LHCN-M2 (cell line): Measurements from ENCODE around the gene GOLGA6A. TPM values are rescaled to one million over a fixed set of nuclear protein-coding genes. Genes with fewer than 3 reads are reported as not detected.
"Not testable (repeated sequence)": the region's sequence is repeated elsewhere in the genome, so short reads cannot be mapped to it uniquely, and the experiment has no call there.

Experiments used
- DNase-seq: peaks from one replicate; pipeline ENCODE4 v3.0.0-alpha.2; 2012; ENCODE audit warnings: low read depth
- total RNA-seq: library from RNA; depleted of rRNA; stranded (reverse); fragments of >200 nt; gene quantifications from 2 replicates; pipeline ENCODE4 v1.2.3, GENCODE V29; 2014

Gene GOLGA6A
- total RNA-seq, 1 experiment from 2014 or later = not detected

DNA sequence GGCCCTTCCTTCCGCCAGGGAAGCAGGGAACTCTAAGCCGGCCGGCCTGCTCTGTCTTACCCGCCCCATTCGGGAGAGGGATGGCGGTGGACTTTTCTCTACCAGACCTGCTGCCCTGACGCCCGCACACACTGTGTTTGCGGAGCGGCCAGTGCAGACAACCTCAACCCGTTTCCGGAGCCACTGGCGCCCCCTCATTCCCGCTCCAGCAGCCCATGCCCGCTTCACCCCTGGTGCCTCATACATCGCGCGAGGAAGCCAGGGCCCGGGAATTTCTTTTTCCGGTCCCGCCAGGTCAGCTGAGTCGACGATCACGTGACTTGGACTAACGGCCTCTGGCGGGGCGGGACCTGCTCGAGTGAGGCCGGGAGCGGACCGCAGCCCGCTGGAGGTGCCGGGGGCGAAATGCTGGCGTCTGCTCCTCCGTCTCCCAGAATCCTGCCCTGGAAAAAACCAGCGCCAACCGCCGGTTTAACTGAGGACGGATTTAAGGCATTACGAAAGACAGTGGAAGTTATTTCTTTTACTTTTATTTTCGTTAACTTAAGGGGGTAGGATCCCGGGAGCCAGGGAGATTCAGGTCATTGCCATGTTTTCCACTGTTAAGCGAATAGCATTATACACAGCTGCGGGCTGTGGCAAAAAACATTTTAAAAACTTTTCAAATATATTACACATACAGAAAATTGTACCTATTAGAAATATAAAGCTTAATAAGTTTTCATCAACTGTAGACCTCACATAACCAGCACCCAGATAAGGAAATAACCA lies 17.8 kb upstream of the GOLGA6A start:
- DNase-seq = peak; percentile 85

DNA sequence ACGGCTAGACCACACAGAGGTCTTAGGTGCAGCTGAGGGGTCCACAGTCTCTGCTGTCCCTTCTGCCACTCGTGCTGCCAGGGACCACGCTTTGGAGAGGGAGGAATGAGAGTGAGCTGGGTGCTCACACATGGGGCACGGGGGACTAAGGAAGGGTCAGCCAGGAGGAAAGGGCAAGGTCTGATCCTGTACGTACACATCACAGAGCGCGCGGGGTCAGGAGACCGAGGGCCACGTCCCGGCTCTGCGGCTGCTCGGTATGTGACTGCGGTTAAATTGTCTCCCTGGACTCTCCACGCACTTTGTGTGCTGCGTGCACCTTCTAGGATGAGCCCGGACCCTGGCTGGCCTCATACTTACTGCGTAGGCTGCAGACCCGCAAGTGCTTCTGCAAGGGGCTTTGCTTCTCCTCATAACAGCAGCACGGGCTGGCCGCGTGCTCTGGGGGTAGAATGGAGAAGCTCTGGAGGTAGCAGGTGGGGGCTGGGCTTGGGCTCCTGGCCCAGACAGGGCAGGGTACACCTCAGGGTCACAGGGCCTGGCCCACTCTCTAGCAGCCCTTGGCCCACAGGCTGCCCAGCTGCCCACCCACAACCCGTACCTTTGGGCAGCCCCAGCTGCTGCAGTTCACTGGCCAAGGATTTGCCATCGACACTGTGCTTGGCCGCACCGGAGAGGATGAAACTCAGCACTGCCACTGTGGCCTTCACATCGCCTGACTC lies 14.6 kb upstream of the GOLGA6A start:
- not testable (repeated sequence) for DNase-seq

- DNase-seq = not testable (repeated sequence)
Observed at GRCh38 chr15:74095610-74096009, 13.3 kb upstream of the GOLGA6A start.

- not testable (repeated sequence) for DNase-seq
Observed at GRCh38 chr15:74094567-74094966, 12.2 kb upstream of the GOLGA6A start.

- DNase-seq = not testable (repeated sequence)
Observed at GRCh38 chr15:74075781-74076180, 6.6 kb downstream of the GOLGA6A start.

DNA sequence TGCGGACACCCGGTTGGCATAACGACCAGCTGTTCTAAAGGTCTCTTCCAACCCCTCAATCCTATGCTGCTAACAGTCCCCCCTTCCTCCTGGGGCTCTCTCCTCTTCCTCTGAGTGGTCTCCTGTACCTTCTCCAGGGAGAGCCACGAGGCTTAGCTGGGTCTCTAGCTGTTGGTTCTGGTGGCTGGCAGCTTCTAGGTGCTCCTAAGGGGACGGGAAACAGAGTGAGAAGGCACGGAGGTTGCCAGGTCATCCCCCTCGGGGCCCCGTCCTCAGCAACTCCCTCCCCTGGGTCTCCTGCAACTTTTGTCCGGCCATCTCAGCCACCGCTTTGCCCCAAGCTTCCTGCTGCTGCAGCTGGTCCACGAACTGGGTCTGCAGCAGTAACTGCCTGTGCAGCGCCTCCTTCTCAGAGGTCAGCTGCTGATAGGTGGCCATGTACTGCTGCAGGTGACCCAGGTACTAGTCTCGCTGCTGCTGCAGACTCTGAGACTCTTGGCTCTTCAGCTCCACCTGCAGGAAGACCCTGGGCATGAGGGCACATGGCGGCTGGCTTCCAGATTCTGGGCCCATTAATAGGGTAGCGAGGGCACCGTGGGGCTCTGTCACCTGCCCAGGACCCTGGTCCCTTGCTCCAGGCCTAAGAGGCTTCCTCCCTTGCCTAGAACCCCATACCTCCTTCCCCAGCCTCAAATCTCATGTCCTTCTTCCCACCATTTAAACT lies 9.6 kb downstream of the GOLGA6A start:
- not testable (repeated sequence) for DNase-seq

DNA sequence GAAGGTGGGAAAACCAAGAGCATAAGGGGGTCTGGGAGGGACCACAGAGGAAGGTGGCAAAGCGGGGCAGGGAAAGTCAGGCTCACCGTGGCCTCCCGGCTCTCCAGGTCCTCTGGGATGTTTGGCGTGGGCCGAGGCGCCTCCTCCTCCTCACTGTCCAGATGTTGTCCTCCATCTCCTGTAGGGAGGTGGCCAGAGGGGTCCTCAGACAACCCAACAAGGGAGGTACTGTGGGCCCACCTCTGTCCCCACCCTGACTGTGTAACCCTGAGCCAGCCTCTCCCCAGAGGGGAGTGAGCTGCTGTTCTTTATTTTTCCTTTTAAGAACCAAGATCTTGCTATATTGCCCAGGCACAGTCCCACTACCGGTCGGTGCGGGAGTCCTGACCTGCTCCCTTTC lies 10.2 kb downstream of the GOLGA6A start:
- DNase-seq = not testable (repeated sequence)

DNA sequence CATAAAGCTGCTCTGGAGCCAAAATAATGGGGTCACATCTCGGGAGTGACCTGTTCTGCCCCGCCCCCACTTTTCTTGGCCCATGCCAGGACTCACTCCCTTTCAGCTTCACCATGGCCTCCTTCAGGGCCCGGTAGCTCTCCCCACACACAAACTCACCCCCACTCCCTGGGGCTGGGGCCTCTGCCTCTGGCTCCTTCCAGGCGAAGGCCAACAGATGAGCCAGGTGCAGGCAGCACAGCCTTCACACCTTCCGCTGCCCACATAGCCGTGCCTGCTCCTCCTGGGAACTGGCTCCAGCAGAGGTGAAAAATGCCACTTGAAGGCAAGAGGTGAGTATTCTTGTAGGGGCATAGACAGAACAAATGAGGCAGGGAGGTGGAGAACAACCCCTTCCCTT lies 10.7 kb downstream of the GOLGA6A start:
- not testable (repeated sequence) for DNase-seq

GRCh38 chr15:74065684-74066411 lies 16.5 kb downstream of the GOLGA6A start:
- not testable (repeated sequence) for DNase-seq

DNA sequence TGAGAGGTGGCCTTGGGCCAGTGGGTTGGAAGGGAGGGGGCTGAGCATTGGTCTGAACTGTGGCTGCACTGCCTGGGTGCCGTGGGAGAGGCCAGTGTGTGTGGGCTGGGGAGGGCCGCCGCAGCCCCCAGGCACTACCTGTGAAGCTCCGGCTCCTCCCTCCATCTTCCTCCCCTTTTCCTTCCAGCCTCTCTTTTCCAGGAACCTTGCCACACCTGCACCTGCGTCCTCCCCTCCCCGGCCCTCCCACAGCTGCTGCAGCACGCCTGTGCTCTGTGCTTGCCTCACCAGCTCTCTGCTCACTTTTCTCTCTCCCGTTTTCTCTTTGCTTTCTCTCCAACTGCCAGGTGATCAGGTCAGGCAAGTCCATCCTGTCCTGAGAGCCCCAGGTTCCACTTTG lies 17.5 kb downstream of the GOLGA6A start:
- DNase-seq = not testable (repeated sequence)

- DNase-seq = not testable (repeated sequence)
Observed at GRCh38 chr15:74064183-74064582, 18.2 kb downstream of the GOLGA6A start.

- DNase-seq = not testable (repeated sequence)
Observed at GRCh38 chr15:74063425-74064146, 18.8 kb downstream of the GOLGA6A start.

DNA sequence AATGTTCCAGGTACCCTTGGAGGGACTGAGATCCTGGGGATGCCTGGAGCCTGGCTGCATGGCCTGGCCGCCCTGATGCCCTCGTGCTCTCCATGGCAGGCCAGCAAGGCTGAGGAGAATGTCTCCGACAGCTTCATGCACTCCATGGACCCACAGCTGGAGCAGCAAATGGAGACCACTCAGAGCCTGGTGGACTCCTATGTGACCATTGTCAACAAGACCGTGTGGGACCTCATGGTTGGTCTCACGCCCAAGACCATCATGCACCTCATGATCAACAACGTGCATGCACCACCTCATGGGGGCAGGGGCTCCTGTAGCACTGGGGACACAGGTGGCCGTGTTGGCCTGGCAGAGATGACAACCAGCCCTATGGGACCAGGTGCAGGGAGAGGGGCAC lies 19.7 kb downstream of the GOLGA6A start:
- DNase-seq = no peak

DNA sequence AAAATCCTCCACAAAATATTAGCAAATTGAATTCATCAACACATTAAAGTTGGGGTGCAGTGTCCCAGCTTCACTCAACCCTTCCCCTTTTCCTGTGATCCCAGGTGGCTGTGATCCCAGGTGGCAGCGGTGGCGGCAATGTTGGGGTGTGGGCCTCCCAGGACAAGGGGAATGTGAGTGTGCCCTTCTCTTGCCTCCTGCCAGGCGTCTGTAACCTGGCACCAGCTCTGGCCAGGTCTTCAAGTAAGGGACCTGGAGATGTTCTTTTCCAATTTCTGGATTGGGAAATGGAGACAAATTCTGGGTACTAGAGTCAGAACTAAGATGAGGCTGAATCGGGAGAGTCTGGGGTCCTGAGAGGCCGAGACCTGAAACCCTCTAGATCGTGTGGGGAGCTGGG lies 20.1 kb downstream of the GOLGA6A start:
- no peak for DNase-seq

DNA sequence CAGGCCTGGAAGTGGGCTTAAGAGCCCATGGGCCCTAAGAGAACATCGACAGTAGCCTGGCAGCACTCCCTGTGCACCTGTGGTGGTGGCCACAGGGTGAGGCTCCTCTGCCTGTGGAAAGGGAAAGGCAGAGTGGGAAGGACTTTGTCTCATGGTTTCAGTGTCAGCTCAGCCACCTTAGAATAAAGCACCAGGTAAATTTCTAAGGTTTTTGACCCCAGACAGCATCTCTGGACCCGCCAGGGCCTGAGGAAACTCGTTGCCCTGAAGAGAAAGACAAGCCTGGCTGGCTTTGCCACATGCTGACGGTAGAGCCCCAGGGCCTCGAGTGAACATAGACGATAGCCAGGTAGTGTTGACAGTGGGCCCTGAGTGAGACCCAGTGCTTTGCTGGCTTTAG lies 22.1 kb downstream of the GOLGA6A start:
- no peak for DNase-seq

DNA sequence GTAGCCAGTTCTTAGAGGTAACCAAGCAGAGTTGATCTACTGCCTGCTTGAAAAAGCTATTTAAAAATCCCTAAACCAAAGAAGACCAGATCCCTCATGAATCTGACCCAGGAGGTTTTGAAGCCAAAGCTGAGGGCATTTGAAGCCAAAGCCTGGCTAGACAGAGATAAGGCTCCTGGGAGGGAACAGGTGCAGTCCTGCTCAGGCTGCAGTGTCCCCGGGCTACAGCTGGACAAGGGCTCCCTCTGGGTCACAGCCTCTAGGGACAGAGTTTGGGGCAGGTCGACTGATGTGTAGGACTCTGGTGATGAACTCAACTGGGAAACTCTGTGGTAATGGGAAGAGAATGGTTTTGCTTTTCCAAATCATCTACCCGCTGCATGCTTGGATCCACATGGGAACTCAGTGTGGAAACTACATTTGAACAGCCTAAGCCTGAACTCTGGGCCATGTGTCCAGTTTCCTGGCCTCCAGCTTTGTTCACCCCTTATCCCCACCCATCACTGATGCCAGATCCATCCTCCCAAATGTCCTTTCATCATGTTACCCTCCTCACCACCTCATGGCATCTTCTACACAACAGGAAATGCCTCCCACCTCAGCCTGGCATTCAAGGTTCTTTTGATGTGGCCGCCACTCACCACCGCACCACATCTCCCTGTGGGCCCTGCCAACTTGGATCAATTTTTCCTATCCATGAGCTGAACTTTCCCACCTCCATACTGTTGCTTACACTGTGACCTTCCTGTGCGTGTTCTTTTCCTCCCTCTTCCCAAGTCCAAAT lies 23.1 kb downstream of the GOLGA6A start:
- DNase-seq = not testable (repeated sequence)

DNA sequence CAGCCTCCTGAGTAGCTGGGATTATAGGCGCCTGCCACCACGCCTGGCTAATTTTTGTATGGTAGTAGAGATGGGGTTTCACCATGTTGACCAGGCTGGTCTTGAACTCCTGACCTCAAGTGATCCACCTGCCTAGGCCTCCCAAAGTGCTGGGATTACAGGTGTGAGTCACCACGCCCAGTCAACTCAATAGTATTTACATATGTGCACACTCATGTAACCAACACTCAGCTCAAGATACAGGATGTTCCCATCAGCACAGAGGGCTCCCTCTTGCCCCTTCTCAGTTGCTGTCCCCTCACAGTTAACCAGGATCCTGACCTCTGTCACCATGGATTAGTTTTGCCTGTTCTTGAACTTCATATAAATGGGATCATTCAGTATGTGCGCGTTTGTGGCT lies 26.0 kb downstream of the GOLGA6A start:
- not testable (repeated sequence) for DNase-seq

DNA sequence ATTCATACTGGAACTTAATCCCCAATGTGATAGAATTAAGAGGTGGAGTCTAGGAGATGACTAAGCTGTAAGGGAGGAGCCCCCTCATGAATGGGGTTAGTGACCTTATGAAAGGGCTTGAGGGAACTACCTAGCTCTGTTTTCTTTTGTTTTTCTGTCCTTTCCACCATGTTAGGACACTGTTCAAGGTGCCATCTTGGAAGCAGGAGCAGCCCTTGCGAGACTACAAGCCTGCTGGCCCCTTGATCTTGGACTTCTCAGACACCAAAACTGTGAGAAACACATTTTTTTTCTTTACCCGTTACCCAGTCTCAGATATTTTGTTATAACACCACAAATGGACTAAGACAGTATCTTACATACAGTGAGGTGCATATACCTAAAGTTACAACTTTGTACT lies 26.5 kb downstream of the GOLGA6A start:
- no peak for DNase-seq

GRCh38 chr15:74053941-74054529 lies 28.3 kb downstream of the GOLGA6A start:
- DNase-seq = peak; percentile 48

DNA sequence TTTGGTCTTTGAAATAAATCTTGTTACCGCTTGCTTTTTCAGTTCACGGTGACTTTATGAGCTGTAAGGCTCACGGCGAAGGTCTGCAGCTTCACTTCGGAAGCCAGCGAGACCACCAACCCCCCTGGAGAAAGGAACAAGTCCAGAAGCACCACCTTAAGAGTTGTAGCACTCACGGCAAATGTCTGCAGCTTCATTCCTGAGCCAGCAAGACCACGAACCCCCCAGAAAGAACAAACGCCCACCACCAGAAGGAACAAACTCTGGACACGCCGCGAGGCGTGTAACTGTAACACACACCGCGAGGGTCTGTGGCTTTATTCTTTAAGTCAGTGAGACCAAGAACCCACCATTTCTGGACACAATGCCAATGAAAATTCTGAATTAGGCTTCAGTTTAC lies 28.8 kb downstream of the GOLGA6A start:
- DNase-seq = no peak
